Keratinocyte (primary cell): Measurements from ENCODE around the gene KIF3C.

Experiments
- EZH2 ChIP-seq: IDR thresholded peaks from one replicate; pipeline ENCODE4 v1.6.1; 2012; ENCODE audit warnings: inconsistent platforms, mild to moderate bottlenecking, low read length, moderate library complexity
- TF ChIP-seq, protein P1 (sequence below), 3 experiments: IDR thresholded peaks in 1 of 3; conservative IDR thresholded peaks in 1 of 3; optimal IDR thresholded peaks in 1 of 3; 2 replicates in 2 of 3; 3 replicates in 1 of 3; pipeline versions ENCODE3 to v1.5.1; 2011; ENCODE audit warnings: low read length in 3 of 3, mild to moderate bottlenecking in 3 of 3, moderate library complexity in 2 of 3, control low read depth in 1 of 3, inconsistent platforms in 1 of 3; ENCODE audit not compliant: insufficient read depth in 2 of 3; ENCODE audit errors: extremely low read depth in 1 of 3

DNA sequence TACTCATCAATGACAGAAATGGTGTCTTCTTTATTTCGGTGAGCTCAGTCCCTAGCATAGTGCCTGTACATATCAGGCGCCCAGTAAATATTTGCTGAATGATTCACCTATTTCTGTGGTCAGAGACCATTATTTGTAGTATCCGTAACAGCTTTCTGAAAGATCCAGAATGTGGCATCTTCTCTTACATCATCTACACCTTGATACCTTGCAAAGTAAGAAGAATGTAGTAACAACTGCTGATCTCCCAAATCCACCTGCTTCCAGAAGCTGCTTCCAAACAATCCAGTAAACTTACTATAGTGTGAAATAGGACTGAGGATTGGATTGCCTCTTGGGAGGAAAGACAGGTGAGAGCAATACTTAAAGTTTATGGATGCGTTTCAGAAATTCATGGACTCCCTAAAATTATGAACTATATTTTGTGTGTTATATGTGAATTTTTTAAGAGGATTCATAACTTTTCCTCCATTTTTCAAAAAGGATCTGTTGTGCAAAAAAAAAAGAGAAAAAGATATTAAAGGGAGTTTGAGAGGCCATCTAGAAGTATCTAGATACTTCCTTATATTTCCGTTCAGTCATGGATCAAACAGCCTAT, 103.1 kb downstream of the KIF3C start:
- TF ChIP-seq, protein P1, sequence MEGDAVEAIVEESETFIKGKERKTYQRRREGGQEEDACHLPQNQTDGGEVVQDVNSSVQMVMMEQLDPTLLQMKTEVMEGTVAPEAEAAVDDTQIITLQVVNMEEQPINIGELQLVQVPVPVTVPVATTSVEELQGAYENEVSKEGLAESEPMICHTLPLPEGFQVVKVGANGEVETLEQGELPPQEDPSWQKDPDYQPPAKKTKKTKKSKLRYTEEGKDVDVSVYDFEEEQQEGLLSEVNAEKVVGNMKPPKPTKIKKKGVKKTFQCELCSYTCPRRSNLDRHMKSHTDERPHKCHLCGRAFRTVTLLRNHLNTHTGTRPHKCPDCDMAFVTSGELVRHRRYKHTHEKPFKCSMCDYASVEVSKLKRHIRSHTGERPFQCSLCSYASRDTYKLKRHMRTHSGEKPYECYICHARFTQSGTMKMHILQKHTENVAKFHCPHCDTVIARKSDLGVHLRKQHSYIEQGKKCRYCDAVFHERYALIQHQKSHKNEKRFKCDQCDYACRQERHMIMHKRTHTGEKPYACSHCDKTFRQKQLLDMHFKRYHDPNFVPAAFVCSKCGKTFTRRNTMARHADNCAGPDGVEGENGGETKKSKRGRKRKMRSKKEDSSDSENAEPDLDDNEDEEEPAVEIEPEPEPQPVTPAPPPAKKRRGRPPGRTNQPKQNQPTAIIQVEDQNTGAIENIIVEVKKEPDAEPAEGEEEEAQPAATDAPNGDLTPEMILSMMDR (optimal IDR thresholded peaks at IDR 0.05 in 1 of 3, IDR thresholded peaks at IDR 0.05 in 1 of 3, conservative IDR thresholded peaks at IDR 0.05 in 1 of 3; ENCODE audit: extremely low read depth in 1 of 3, insufficient read depth in 2 of 3, low read length in 3 of 3) = no peak
- no peak for TF ChIP-seq EZH2
